HG03175 (cell line): Measurements from ENCODE around the gene TFPI.

Experiments
- ATAC-seq: cut with Tn5 transposase; IDR thresholded peaks from one replicate; pipeline ENCODE4 v1.9.1; 2021; ENCODE audit warnings: mild to moderate bottlenecking, moderate library complexity; ENCODE audit not compliant: unreplicated experiment

Gene TFPI

DNA sequence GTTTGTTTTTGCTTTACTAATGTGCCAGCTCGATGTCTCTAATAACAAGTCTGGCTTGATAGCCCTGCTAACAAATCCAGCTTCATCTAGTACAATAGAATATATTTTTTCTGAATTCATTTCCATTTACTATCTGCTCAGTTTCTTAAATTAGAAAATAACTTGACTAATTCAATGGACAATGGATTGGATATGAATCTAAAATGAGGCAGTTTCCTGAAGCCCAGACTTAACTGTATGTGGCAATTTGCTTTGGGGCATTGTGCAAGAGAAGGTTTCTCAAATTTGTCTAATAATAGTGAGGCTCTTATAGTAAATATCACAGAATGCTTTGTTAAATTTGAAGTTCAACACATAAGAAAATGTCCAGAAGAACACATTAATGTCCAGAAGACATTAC is 132.0 kb downstream of the TFPI start:
- ATAC-seq = no peak

DNA sequence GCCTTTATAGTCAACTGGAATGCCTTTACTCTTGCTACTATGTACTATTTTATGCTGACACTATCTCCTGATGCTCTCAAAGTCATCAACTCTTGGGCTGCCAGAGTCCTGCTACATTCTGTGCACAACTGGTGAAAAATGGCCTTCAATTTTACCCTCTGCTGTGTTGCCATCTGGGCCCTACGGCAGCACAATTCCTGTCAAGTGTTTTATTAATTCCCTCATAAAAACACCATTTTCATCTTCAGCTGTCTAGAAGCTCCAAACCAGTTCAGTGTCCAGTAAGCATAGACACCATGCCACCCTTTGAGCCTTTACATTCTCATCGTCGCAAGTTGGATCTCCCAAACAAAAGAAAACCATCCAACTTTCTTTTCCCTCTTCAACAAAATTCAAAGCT is 132.7 kb downstream of the TFPI start:
- no peak for ATAC-seq

- no peak for ATAC-seq
Measured at GRCh38 chr2:187419808-187420207, 134.4 kb downstream of the TFPI start.

GRCh38 chr2:187415449-187415848 is 138.8 kb downstream of the TFPI start:
- no peak for ATAC-seq
